HG03354 (cell line): ENCODE data around the gene TMEM121.
"Not testable (repeated sequence)": the region's sequence is repeated elsewhere in the genome, so short reads cannot be mapped to it uniquely, and the experiment has no call there.

ENCODE experiments used
- ATAC-seq: cut with Tn5 transposase; IDR thresholded peaks from one replicate; pipeline ENCODE4 v1.9.1; 2021; ENCODE audit warnings: mild to moderate bottlenecking; ENCODE audit not compliant: unreplicated experiment, poor library complexity, severe bottlenecking

TMEM121 gene

GRCh38 chr14:105537580-105538474 is 11.4 kb downstream of the TMEM121 start:
- ATAC-seq: no peak

GRCh38 chr14:105538481-105539049 is 12.2 kb downstream of the TMEM121 start:
- ATAC-seq: no peak

- no peak for ATAC-seq
Observed at GRCh38 chr14:105540811-105541210, 14.4 kb downstream of the TMEM121 start.

GRCh38 chr14:105541218-105541875 is 15.0 kb downstream of the TMEM121 start:
- no peak for ATAC-seq

- ATAC-seq: not testable (repeated sequence)
Observed at GRCh38 chr14:105545676-105546075, 19.3 kb downstream of the TMEM121 start.

- not testable (repeated sequence) for ATAC-seq
Observed at GRCh38 chr14:105546410-105546809, 20.0 kb downstream of the TMEM121 start.

- not testable (repeated sequence) for ATAC-seq
Observed at GRCh38 chr14:105547072-105547471, 20.7 kb downstream of the TMEM121 start.

GRCh38 chr14:105547741-105548169 is 21.4 kb downstream of the TMEM121 start:
- ATAC-seq: no peak

GRCh38 chr14:105549481-105549880 is 23.1 kb downstream of the TMEM121 start:
- no peak for ATAC-seq

- no peak for ATAC-seq
Observed at GRCh38 chr14:105554022-105554421, 27.6 kb downstream of the TMEM121 start.

- ATAC-seq: no peak
Observed at GRCh38 chr14:105554523-105554922, 28.1 kb downstream of the TMEM121 start.

- not testable (repeated sequence) for ATAC-seq
Observed at GRCh38 chr14:105557671-105558070, 31.3 kb downstream of the TMEM121 start.

- ATAC-seq: not testable (repeated sequence)
Observed at GRCh38 chr14:105558449-105559154, 32.2 kb downstream of the TMEM121 start.

- ATAC-seq: peak; percentile 49
Observed at GRCh38 chr14:105559384-105560047, 33.1 kb downstream of the TMEM121 start.

GRCh38 chr14:105560048-105560669 is 33.8 kb downstream of the TMEM121 start:
- peak; percentile 73 for ATAC-seq

GRCh38 chr14:105561345-105561744 is 35.0 kb downstream of the TMEM121 start:
- not testable (repeated sequence) for ATAC-seq

GRCh38 chr14:105562713-105563346 is 36.4 kb downstream of the TMEM121 start:
- ATAC-seq: no peak

- no peak for ATAC-seq
Observed at GRCh38 chr14:105563347-105563737, 37.0 kb downstream of the TMEM121 start.

- not testable (repeated sequence) for ATAC-seq
Observed at GRCh38 chr14:105564536-105564935, 38.2 kb downstream of the TMEM121 start.
